HG03342 (cell line): ENCODE measurements around the gene STOM.
"Not testable (repeated sequence)": the region's sequence is repeated elsewhere in the genome, so short reads cannot be mapped to it uniquely, and the experiment has no call there.

ENCODE experiments used
- ATAC-seq: cut with Tn5 transposase; IDR thresholded peaks from one replicate; pipeline ENCODE4 v1.9.1; 2021; ENCODE audit warnings: mild to moderate bottlenecking, moderate library complexity; ENCODE audit not compliant: unreplicated experiment

The STOM gene

GRCh38 chr9:121302786-121303185, 67.3 kb downstream of the STOM start:
- ATAC-seq, result no peak

- ATAC-seq, result no peak
Measured at GRCh38 chr9:121302341-121302740, 67.7 kb downstream of the STOM start.

- ATAC-seq, result no peak
Measured at GRCh38 chr9:121301881-121302286, 68.2 kb downstream of the STOM start.

GRCh38 chr9:121300283-121301119, 69.5 kb downstream of the STOM start:
- no peak for ATAC-seq

- peak; percentile 39 for ATAC-seq
Measured at GRCh38 chr9:121299467-121300282, 70.4 kb downstream of the STOM start.

- ATAC-seq, result no peak
Measured at GRCh38 chr9:121298689-121299466, 71.2 kb downstream of the STOM start.

- no peak for ATAC-seq
Measured at GRCh38 chr9:121298016-121298538, 72.0 kb downstream of the STOM start.

GRCh38 chr9:121297389-121297788, 72.7 kb downstream of the STOM start:
- ATAC-seq, result no peak

GRCh38 chr9:121296213-121297127, 73.6 kb downstream of the STOM start:
- no peak for ATAC-seq

- ATAC-seq, result no peak
Measured at GRCh38 chr9:121295662-121296191, 74.3 kb downstream of the STOM start.

GRCh38 chr9:121294866-121295661, 75.0 kb downstream of the STOM start:
- ATAC-seq, result no peak

GRCh38 chr9:121294151-121294743, 75.8 kb downstream of the STOM start:
- ATAC-seq, result no peak

- ATAC-seq, result no peak
Measured at GRCh38 chr9:121292801-121293241, 77.2 kb downstream of the STOM start.

GRCh38 chr9:121292051-121292450, 78.0 kb downstream of the STOM start:
- no peak for ATAC-seq

- not testable (repeated sequence) for ATAC-seq
Measured at GRCh38 chr9:121291536-121291935, 78.5 kb downstream of the STOM start.

GRCh38 chr9:121289772-121290370, 80.2 kb downstream of the STOM start:
- no peak for ATAC-seq

GRCh38 chr9:121289026-121289771, 80.9 kb downstream of the STOM start:
- no peak for ATAC-seq
